ENCODE measurements around the gene SART1.

SART1 gene

GRCh38 chr11:65982824-65983588 lies 21.5 kb downstream of the SART1 start:
- no peak overlapping the region for H3K4me3 ChIP-seq (ENCODE audit: low read depth, low read length)
- no peak for TF ChIP-seq CTCF (IDR thresholded peaks at IDR 0.05; ENCODE audit: low read depth, low read length)
- in situ Hi-C loops (cut with HindIII; ENCODE audit: low sequenced_read_pairs): no loop called here
- DNase-seq (ENCODE audit: low read depth, low spot score): no peak

GRCh38 chr11:65983589-65983987 lies 22.1 kb downstream of the SART1 start:
- in situ Hi-C loops (cut with HindIII; ENCODE audit: low sequenced_read_pairs): no loop called here
- no peak for DNase-seq (ENCODE audit: low read depth, low spot score)
- no peak overlapping the region for H3K4me3 ChIP-seq (ENCODE audit: low read depth, low read length)
- no peak for TF ChIP-seq CTCF (IDR thresholded peaks at IDR 0.05; ENCODE audit: low read depth, low read length)

DNA sequence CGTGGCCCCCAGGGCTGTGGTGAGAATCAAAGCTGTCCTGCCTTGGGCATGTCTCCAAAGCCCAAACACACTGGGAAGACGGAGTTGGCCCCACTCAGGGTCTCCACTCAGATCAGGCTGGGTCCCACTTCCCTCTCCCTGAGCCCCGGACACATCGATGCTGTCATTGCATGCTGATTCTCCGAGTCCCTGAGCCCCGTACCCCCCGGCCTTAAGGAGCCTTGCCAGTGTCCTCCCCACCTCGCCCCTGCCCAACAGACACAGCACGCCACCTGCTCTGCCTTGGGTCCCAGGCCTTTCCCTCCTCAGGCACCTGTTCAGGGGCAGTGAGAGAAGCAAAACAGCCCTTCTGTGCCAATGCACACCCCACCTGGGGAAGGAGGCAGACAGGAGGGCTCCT lies 25.8 kb downstream of the SART1 start:
- no peak overlapping the region for H3K4me3 ChIP-seq (ENCODE audit: low read depth, low read length)
- DNase-seq (ENCODE audit: low read depth, low spot score): no peak
- in situ Hi-C loops (cut with HindIII; ENCODE audit: low sequenced_read_pairs): no loop called here
- no peak for TF ChIP-seq CTCF (IDR thresholded peaks at IDR 0.05; ENCODE audit: low read depth, low read length)

GRCh38 chr11:65988791-65989592 lies 27.5 kb downstream of the SART1 start:
- in situ Hi-C loops (cut with HindIII; ENCODE audit: low sequenced_read_pairs): no loop called here
- no peak overlapping the region for H3K4me3 ChIP-seq (ENCODE audit: low read depth, low read length)
- peak; percentile 89 for TF ChIP-seq CTCF (IDR thresholded peaks at IDR 0.05; ENCODE audit: low read depth, low read length)
- peak; percentile 96 for DNase-seq (ENCODE audit: low read depth, low spot score)

GRCh38 chr11:65992056-65992455 lies 30.5 kb downstream of the SART1 start:
- H3K4me3 ChIP-seq (ENCODE audit: low read depth, low read length): no peak overlapping the region
- no peak for TF ChIP-seq CTCF (IDR thresholded peaks at IDR 0.05; ENCODE audit: low read depth, low read length)
- no peak for DNase-seq (ENCODE audit: low read depth, low spot score)
- in situ Hi-C loops (cut with HindIII; ENCODE audit: low sequenced_read_pairs): no loop called here

- TF ChIP-seq CTCF (IDR thresholded peaks at IDR 0.05; ENCODE audit: low read depth, low read length): no peak
- no peak for DNase-seq (ENCODE audit: low read depth, low spot score)
- no peak overlapping the region for H3K4me3 ChIP-seq (ENCODE audit: low read depth, low read length)
- in situ Hi-C loops (cut with HindIII; ENCODE audit: low sequenced_read_pairs): no loop called here
Observed at GRCh38 chr11:65997286-65997685, 35.8 kb downstream of the SART1 start.

Data from astrocyte of the spinal cord (primary cell).